ENCODE data around the gene TYW1. TPM values are rescaled to one million over a fixed set of nuclear protein-coding genes. Genes with fewer than 3 reads are reported as not detected.
"Not testable (repeated sequence)": the region's sequence is repeated elsewhere in the genome, so short reads cannot be mapped to it uniquely, and the experiment has no call there.

The TYW1 gene
- total RNA-seq, 2 donors from 2014 or later = 11.1 to 16.2 TPM

DNA sequence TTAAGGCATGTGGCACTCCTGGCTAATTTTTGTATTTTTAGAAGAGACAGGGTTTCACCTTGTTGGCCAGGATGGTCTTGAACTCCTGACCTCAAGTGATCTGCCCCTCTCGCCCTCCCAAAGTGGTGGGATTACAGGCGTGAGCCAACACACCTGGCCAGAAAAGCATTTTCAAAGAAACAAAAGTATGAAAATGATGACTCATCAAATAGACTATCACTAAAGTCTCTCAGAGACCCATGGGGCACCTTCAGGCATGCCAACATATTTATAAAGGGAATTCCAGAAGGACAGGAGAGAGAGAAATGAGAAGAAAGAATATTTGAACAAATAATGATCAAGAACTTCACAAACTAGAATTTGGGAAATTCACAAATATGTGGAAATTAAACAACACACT lies 114.7 kb downstream of the TYW1 start:
- H3K27ac Mint-ChIP-seq; H3K9me3 Mint-ChIP-seq; H3K27me3 Mint-ChIP-seq; H3K4me3 Mint-ChIP-seq; ATAC-seq (replicated peaks); H3K4me1 Mint-ChIP-seq: not testable (repeated sequence)
- H3K36me3 Mint-ChIP-seq (ENCODE audit: low read depth) = peaks cover 21% of the 10 kb centered on the region

DNA sequence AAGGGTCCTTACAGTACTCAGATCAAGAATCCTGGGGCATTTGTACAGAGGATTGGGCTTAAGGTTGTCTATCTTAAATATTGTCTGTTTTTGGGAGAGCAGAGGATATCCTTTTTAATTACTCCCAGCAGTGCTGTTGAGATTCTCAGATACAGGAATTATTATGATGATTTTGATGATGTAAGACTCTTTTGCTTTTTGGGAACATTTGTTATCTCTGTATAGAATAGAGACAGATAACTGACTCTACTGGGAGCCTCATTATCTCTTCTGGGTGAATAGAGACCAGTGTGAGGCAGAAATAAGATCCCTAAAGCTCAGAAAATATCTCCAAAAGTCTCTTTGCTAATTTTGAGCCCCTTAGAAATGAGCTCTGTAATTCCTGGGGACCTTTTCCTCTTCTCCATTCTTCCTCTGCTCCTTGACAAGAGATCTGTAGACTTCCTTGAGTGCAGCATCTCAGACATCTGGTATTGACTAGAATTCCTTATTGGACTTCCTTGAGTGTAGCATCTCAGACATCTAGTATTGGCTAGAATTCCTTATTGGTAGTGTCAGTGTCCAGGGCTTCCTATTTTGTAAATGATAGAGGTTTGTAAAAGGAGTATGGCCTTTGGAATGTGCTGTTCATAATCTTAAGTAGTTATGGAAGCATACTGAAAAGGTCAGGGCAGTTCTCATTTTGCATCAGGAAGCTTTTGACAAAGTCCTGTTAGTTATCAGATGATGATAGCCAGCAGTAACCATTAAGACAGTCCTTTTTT lies 118.0 kb downstream of the TYW1 start:
- H3K36me3 Mint-ChIP-seq (ENCODE audit: low read depth) = peaks cover 36% of the 10 kb centered on the region
- not testable (repeated sequence) for H3K4me1 Mint-ChIP-seq; ATAC-seq (replicated peaks); H3K4me3 Mint-ChIP-seq; H3K9me3 Mint-ChIP-seq; H3K27me3 Mint-ChIP-seq
- H3K27ac Mint-ChIP-seq = peak overlapping the region; percentile 24

GRCh38 chr7:67120491-67120890 lies 123.9 kb downstream of the TYW1 start:
- H3K9me3 Mint-ChIP-seq; H3K4me1 Mint-ChIP-seq; H3K4me3 Mint-ChIP-seq; H3K27me3 Mint-ChIP-seq; ATAC-seq (replicated peaks); H3K27ac Mint-ChIP-seq: not testable (repeated sequence)
- peaks cover 61% of the 10 kb centered on the region for H3K36me3 Mint-ChIP-seq (ENCODE audit: low read depth)

DNA sequence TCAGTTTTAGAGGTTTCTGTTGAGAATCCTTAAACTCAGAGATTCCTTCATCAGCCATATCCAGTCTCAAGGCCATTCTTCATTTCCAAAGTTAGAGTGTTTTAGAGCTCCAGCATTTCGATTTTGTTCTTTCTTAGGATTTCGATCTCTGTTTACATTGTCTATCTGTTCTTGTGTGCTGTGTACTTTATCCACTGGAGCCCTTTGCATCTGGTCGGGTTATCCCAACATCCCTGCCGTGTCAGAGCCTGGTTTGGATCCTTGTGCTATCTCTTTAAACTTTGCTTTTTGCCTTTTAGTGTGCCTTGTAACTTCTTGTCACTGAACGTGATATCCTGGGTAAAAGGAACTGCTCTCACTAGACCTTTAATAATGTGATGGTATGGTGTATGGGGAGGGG lies 131.6 kb downstream of the TYW1 start:
- H3K9me3 Mint-ChIP-seq; H3K27me3 Mint-ChIP-seq; ATAC-seq (replicated peaks): not testable (repeated sequence)
- Mint-ChIP-seq H3K36me3 (ENCODE audit: low read depth) (peaks cover 18% of the 10 kb centered on the region), H3K4me1 (peaks cover 23% of the 10 kb centered on the region), H3K4me3 (peak overlapping the region; percentile 80), H3K27ac (peak overlapping the region; percentile 93)

DNA sequence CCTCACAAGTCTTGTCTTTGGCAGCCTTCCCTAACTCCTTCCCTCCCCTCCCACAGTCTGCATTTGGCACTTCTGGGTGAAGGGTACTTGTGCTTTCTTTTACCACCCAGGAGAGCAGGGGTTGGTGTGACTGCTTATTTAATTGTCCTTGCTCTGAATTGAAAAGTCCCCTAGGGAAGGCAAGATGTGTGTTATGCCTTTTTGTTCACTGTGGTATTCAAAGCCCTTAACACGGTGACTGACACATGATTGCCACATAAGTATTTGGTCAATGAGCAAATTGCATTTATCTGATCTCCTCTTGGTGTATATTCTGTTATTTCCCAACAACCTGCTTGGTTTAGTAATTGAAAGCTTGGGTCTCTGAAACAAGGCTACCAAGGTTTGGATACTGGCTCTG lies 134.1 kb downstream of the TYW1 start:
- not testable (repeated sequence) for H3K36me3 Mint-ChIP-seq (ENCODE audit: low read depth); ATAC-seq (replicated peaks); H3K4me3 Mint-ChIP-seq; H3K27me3 Mint-ChIP-seq; H3K27ac Mint-ChIP-seq; H3K9me3 Mint-ChIP-seq
- H3K4me1 Mint-ChIP-seq = peaks cover 23% of the 10 kb centered on the region

GRCh38 chr7:67134912-67135311 lies 138.3 kb downstream of the TYW1 start:
- not testable (repeated sequence) for H3K36me3 Mint-ChIP-seq (ENCODE audit: low read depth); H3K4me1 Mint-ChIP-seq; H3K9me3 Mint-ChIP-seq; H3K27me3 Mint-ChIP-seq; H3K4me3 Mint-ChIP-seq
- peak overlapping the region; percentile 50 for H3K27ac Mint-ChIP-seq
- peak; percentile 99 for ATAC-seq (replicated peaks)

DNA sequence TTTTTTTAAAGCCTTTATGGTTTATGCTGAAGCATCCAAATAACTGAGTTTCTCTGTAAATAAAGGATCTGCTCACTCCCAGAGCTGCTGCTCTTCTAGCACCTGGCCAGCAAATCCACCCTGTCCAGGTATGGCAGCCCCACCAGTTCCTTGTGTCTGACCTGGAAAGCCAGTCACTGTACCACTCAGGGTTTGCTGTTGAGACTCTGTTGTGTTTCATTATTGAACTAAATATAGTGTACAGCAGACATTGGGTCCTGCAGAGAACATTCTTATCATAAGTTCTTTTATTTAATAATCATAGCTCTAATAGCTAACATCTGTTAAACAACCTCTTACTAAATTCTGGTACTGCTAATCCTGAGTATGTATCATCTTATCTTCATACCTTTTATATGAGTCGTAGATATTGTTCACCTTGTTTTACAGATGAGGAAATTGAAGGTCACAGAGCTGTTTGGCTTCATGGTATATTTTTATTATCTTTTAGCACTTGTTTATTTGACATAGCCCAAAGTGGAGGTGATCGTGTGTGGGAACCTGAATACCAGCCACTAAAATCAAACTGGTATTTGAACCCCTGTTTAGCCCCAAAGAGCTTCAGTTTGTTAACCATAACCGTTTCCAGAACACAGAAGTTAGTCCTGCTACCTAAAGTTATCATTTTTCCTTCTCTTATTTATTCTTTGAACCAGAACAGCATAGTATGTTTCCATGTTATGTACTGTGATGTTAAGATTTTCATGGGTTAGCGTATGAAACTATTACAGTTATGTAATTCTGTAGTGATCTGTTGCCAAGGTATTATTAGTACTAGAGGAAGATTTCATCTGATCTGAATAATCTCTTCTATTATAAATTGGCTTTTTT lies 139.2 kb downstream of the TYW1 start:
- not testable (repeated sequence) for H3K4me3 Mint-ChIP-seq; H3K27ac Mint-ChIP-seq; H3K36me3 Mint-ChIP-seq (ENCODE audit: low read depth); H3K4me1 Mint-ChIP-seq; ATAC-seq (replicated peaks); H3K27me3 Mint-ChIP-seq; H3K9me3 Mint-ChIP-seq

DNA sequence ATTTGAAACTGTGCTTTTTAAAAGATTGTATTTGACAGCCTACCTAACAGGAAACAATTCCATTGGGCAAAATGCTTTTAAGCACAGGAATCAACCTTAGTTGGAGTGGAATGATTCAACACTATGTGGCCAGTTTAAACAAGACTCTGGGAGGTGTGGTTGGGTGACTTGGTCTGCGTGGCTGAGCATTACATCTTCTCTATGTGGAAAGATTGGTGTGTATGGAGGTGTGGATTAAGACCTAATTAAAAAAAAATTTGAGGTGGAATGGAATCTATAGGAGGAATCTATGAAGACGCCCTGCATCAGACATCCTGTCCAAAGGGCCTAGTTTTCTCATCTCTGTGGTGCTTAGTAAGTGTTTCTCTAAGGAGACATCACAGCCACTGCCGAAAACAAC lies 140.9 kb downstream of the TYW1 start:
- not testable (repeated sequence) for H3K9me3 Mint-ChIP-seq; ATAC-seq (replicated peaks); H3K4me3 Mint-ChIP-seq; H3K36me3 Mint-ChIP-seq (ENCODE audit: low read depth); H3K4me1 Mint-ChIP-seq; H3K27me3 Mint-ChIP-seq
- peak overlapping the region; percentile 16 for H3K27ac Mint-ChIP-seq

DNA sequence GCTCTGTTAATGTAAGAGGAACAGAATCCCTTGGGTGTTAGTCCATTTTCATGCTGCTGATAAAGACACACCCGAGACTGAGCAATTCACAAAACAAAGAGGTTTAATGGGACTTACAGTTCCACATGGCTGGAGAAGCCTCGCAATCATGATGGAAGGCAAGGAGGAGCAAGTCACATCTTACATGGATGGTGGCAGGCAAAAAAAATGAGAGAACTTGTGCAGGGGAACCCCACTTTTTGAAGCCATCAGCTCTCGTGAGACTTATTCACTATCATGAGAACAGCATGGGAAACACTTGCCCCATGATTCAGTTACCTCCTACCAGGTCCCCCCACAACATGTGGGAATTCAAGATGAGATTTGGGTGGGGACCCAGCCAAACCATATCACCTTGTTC lies 143.2 kb downstream of the TYW1 start:
- not testable (repeated sequence) for ATAC-seq (replicated peaks); H3K4me1 Mint-ChIP-seq; H3K27me3 Mint-ChIP-seq; H3K27ac Mint-ChIP-seq; H3K4me3 Mint-ChIP-seq; H3K9me3 Mint-ChIP-seq; H3K36me3 Mint-ChIP-seq (ENCODE audit: low read depth)

DNA sequence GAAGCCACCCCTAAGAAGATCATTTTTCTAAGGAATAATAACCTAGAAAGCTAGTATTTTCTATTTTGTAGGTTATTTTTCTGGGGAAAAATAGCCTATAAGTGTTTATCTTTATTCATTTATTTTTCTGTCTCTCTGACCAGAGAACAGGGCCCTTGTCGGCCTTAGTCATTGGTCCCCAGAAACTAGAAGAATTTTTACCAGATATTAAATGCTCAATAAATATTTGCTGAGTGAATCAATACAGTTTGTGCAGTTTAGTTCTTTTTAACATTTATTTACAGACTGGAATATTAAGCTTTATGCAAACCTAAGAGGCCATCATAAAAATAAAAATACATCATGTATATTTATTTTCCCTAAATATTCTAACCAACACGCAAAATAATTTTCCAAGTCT lies 144.4 kb downstream of the TYW1 start:
- H3K27ac Mint-ChIP-seq; H3K4me1 Mint-ChIP-seq; H3K4me3 Mint-ChIP-seq; H3K27me3 Mint-ChIP-seq; H3K36me3 Mint-ChIP-seq (ENCODE audit: low read depth); H3K9me3 Mint-ChIP-seq; ATAC-seq (replicated peaks): not testable (repeated sequence)

- ATAC-seq (replicated peaks); H3K9me3 Mint-ChIP-seq; H3K4me3 Mint-ChIP-seq: not testable (repeated sequence)
These were observed 146.6 kb downstream of the TYW1 start for GRCh38 chr7:67143091-67143786.

DNA sequence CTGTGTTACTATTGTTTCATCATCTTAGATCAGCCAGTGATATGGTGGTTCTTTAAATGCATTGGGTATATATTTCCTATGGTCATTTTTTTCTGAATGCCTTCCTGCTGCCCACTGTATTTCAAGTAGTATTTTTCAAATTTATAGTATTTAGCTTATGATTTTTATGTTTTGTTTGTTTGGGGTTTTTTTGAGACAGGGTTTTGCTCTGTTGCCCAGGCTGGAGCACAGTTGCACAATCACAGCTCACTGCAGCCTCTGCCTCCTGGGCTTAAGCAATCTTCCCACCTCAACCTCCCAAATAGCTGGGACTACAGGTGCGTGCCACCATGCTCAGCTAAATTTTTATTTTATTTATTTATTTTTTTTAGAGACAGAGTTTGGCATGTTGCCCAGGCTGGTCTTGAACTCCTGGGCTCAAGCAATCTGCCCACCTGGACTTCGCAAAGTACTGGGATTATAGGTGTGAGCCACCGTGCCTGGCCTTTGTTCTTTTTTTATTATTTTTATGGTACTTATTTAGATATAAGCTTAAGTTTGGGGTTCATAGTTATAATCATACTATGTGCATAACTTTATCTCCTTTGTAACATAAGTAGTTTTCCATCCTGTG lies 149.1 kb downstream of the TYW1 start:
- H3K9me3 Mint-ChIP-seq; H3K4me1 Mint-ChIP-seq; H3K27ac Mint-ChIP-seq; H3K27me3 Mint-ChIP-seq; ATAC-seq (replicated peaks); H3K36me3 Mint-ChIP-seq (ENCODE audit: low read depth); H3K4me3 Mint-ChIP-seq: not testable (repeated sequence)

More at GRCh38 chr7:67143091-67143786, 146.6 kb downstream of the TYW1 start:
- H3K36me3 Mint-ChIP-seq (ENCODE audit: low read depth); H3K27ac Mint-ChIP-seq; H3K27me3 Mint-ChIP-seq; H3K4me1 Mint-ChIP-seq: not testable (repeated sequence)

DNA sequence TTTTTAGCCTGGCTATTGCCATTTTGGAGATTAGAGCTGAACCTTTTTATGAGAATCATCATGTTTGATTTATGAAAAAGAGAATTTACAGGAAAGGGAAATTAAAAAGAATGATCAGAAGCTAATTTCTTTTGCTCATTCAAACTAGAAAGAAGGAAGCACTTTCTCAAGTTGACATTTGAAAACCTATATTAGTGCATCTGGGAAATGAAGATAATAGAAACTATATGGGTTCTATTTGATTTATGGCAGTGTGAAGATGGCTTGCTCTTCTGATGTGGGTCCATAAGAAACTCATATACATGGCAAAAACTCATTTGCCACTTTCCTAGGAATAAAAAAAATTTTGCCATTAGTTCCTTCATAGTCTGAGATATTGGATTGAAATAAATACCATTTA lies 152.5 kb downstream of the TYW1 start:
- not testable (repeated sequence) for H3K4me1 Mint-ChIP-seq; H3K9me3 Mint-ChIP-seq; H3K27ac Mint-ChIP-seq; H3K4me3 Mint-ChIP-seq; H3K27me3 Mint-ChIP-seq; ATAC-seq (replicated peaks)
- peaks cover 20% of the 10 kb centered on the region for H3K36me3 Mint-ChIP-seq (ENCODE audit: low read depth)

GRCh38 chr7:67154374-67154773 lies 157.7 kb downstream of the TYW1 start:
- not testable (repeated sequence) for H3K27me3 Mint-ChIP-seq; H3K4me1 Mint-ChIP-seq; H3K27ac Mint-ChIP-seq; ATAC-seq (replicated peaks); H3K4me3 Mint-ChIP-seq; H3K9me3 Mint-ChIP-seq
- H3K36me3 Mint-ChIP-seq (ENCODE audit: low read depth) = peaks cover 30% of the 10 kb centered on the region

Measured in activated T-helper 17 cell treated with anti-CD3 and anti-CD28 coated beads, Interleukin-2, amount 50 U/mL, for 72 hours (primary cell).